ENCODE results near the gene CDCA3. TPM values are rescaled to one million over a fixed set of nuclear protein-coding genes. Genes with fewer than 3 reads are reported as not detected.

The CDCA3 gene
- total RNA-seq, 1 donor from 2014 or later = 3.2 TPM

DNA sequence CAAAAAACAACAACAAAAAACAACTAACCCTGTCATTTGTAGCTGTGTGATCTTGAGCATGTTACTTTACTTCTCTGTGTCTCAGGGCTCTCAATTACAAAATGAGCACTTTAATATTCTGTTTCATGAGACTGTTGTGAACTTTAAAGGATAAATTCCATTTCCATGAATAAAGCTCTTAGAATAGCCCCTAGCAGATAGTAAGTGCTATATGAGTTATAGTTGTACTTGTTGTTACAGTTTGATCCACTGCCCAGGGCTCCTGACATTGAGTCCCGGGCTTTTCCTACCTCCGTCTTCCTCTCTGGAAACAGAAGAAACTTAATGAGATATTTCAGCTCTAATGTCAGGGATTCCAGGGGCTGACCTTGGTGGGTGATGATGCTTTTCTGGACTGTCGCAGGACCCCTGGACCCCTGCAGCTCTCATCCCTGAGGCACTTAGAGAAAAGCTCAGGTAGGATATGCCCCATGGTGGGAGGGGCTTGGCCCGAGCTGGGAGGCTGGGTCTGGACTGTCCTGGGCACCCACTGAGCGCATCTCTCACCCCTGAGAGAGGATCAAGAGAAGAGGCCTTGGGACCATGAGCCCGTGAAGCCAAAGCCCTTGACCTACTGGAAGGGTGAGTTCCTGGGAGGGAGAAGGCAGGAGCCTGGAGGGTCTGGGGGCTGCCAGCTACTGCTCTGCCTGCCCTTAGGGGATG lies 17.7 kb downstream of the CDCA3 start:
- H3K9me3 Mint-ChIP-seq (ENCODE audit: unreplicated experiment) = no peaks in the 10 kb centered on the region
- no peak overlapping the region for H3K27ac Mint-ChIP-seq (ENCODE audit: unreplicated experiment)
- DNase-seq (ENCODE audit: low read depth) = no peak
- H3K4me3 Mint-ChIP-seq (ENCODE audit: unreplicated experiment) = no peak overlapping the region
- peaks cover 24% of the 10 kb centered on the region for H4K20me1 ChIP-seq (ENCODE audit: insufficient read depth, low read length)
- no peak for FAIRE-seq
- peaks cover 6% of the 10 kb centered on the region for H3K4me1 ChIP-seq (ENCODE audit: insufficient read depth, low read length)
- H3K4me1 Mint-ChIP-seq (ENCODE audit: low read depth, unreplicated experiment) = no peaks in the 10 kb centered on the region
- H3K27me3 Mint-ChIP-seq (ENCODE audit: low read depth, unreplicated experiment) = no peaks in the 10 kb centered on the region
- no peak overlapping the region for H3K4me2 ChIP-seq (ENCODE audit: low read length)
- H3K27me3 ChIP-seq (ENCODE audit: insufficient read depth, low read length) = no peaks in the 10 kb centered on the region
- no peak overlapping the region for H3K4me3 ChIP-seq (ENCODE audit: insufficient read depth, low read depth, low read length)
- TF ChIP-seq CTCF (IDR thresholded peaks at IDR 0.05; ENCODE audit: insufficient read depth, low read depth, low read length) = no peak
- no peak for TF ChIP-seq EZH2 (IDR thresholded peaks at IDR 0.05; ENCODE audit: insufficient read depth, low read length)
- H3K79me2 ChIP-seq (ENCODE audit: insufficient read depth, low read length) = peaks cover 24% of the 10 kb centered on the region
- no peak overlapping the region for H3K27ac ChIP-seq (ENCODE audit: low read depth, low read length)
- peaks cover 6% of the 10 kb centered on the region for H3K36me3 Mint-ChIP-seq (ENCODE audit: low read depth, unreplicated experiment)
- H3K36me3 ChIP-seq (ENCODE audit: insufficient read depth, low read length) = peaks cover 30% of the 10 kb centered on the region
- H3K9ac ChIP-seq (ENCODE audit: low read length) = no peak overlapping the region
- no peaks in the 10 kb centered on the region for H3K9me3 ChIP-seq (ENCODE audit: insufficient read depth, low read depth, low read length)
- H2AFZ ChIP-seq (ENCODE audit: low read depth, low read length) = no peak overlapping the region

GRCh38 chr12:6832125-6832524 lies 19.0 kb downstream of the CDCA3 start:
- FAIRE-seq (no peak), DNase-seq (ENCODE audit: low read depth) (no peak)
- H2AFZ ChIP-seq (ENCODE audit: low read depth, low read length) = no peak overlapping the region
- peaks cover 25% of the 10 kb centered on the region for H3K36me3 ChIP-seq (ENCODE audit: insufficient read depth, low read length)
- H3K9me3 Mint-ChIP-seq (ENCODE audit: unreplicated experiment) = no peaks in the 10 kb centered on the region
- peaks cover 6% of the 10 kb centered on the region for H3K36me3 Mint-ChIP-seq (ENCODE audit: low read depth, unreplicated experiment)
- no peak overlapping the region for H3K9ac ChIP-seq (ENCODE audit: low read length)
- H3K9me3 ChIP-seq (ENCODE audit: insufficient read depth, low read depth, low read length) = no peaks in the 10 kb centered on the region
- H3K4me3 ChIP-seq (ENCODE audit: insufficient read depth, low read depth, low read length) = no peak overlapping the region
- H3K27ac ChIP-seq (ENCODE audit: low read depth, low read length) = no peak overlapping the region
- H3K4me1 ChIP-seq (ENCODE audit: insufficient read depth, low read length) = peaks cover 12% of the 10 kb centered on the region
- no peaks in the 10 kb centered on the region for H3K27me3 ChIP-seq (ENCODE audit: insufficient read depth, low read length)
- peaks cover 5% of the 10 kb centered on the region for H3K4me1 Mint-ChIP-seq (ENCODE audit: low read depth, unreplicated experiment)
- H3K27me3 Mint-ChIP-seq (ENCODE audit: low read depth, unreplicated experiment) = no peaks in the 10 kb centered on the region
- no peak for TF ChIP-seq CTCF (IDR thresholded peaks at IDR 0.05; ENCODE audit: insufficient read depth, low read depth, low read length)
- TF ChIP-seq EZH2 (IDR thresholded peaks at IDR 0.05; ENCODE audit: insufficient read depth, low read length) = no peak
- H3K79me2 ChIP-seq (ENCODE audit: insufficient read depth, low read length) = peaks cover 29% of the 10 kb centered on the region
- H3K27ac Mint-ChIP-seq (ENCODE audit: unreplicated experiment) = no peak overlapping the region
- peaks cover 23% of the 10 kb centered on the region for H4K20me1 ChIP-seq (ENCODE audit: insufficient read depth, low read length)
- no peak overlapping the region for H3K4me2 ChIP-seq (ENCODE audit: low read length)
- no peak overlapping the region for H3K4me3 Mint-ChIP-seq (ENCODE audit: unreplicated experiment)

GRCh38 chr12:6831450-6831995 lies 19.6 kb downstream of the CDCA3 start:
- Mint-ChIP-seq H3K27ac (ENCODE audit: unreplicated experiment) (no peak overlapping the region), H3K4me3 (ENCODE audit: unreplicated experiment) (peak overlapping the region; percentile 50), H3K9me3 (ENCODE audit: unreplicated experiment) (no peaks in the 10 kb centered on the region), H3K27me3 (ENCODE audit: low read depth, unreplicated experiment) (no peaks in the 10 kb centered on the region), H3K4me1 (ENCODE audit: low read depth, unreplicated experiment) (peaks cover 5% of the 10 kb centered on the region), H3K36me3 (ENCODE audit: low read depth, unreplicated experiment) (peaks cover 5% of the 10 kb centered on the region)
- DNase-seq (ENCODE audit: low read depth) (no peak), FAIRE-seq (no peak)
- peaks cover 14% of the 10 kb centered on the region for H3K4me1 ChIP-seq (ENCODE audit: insufficient read depth, low read length)
- TF ChIP-seq EZH2 (IDR thresholded peaks at IDR 0.05; ENCODE audit: insufficient read depth, low read length) (no peak), CTCF (IDR thresholded peaks at IDR 0.05; ENCODE audit: insufficient read depth, low read depth, low read length) (no peak)
- H2AFZ ChIP-seq (ENCODE audit: low read depth, low read length) = no peak overlapping the region
- no peak overlapping the region for H3K4me2 ChIP-seq (ENCODE audit: low read length)
- H3K27me3 ChIP-seq (ENCODE audit: insufficient read depth, low read length) = no peaks in the 10 kb centered on the region
- no peak overlapping the region for H3K4me3 ChIP-seq (ENCODE audit: insufficient read depth, low read depth, low read length)
- H3K79me2 ChIP-seq (ENCODE audit: insufficient read depth, low read length) = peaks cover 29% of the 10 kb centered on the region
- no peaks in the 10 kb centered on the region for H3K9me3 ChIP-seq (ENCODE audit: insufficient read depth, low read depth, low read length)
- no peak overlapping the region for H3K9ac ChIP-seq (ENCODE audit: low read length)
- H3K27ac ChIP-seq (ENCODE audit: low read depth, low read length) = no peak overlapping the region
- peaks cover 23% of the 10 kb centered on the region for H4K20me1 ChIP-seq (ENCODE audit: insufficient read depth, low read length)
- peaks cover 23% of the 10 kb centered on the region for H3K36me3 ChIP-seq (ENCODE audit: insufficient read depth, low read length)

All from astrocyte (in vitro differentiated cells and primary cell).